Measurements from ENCODE around the gene CHM.

DNA sequence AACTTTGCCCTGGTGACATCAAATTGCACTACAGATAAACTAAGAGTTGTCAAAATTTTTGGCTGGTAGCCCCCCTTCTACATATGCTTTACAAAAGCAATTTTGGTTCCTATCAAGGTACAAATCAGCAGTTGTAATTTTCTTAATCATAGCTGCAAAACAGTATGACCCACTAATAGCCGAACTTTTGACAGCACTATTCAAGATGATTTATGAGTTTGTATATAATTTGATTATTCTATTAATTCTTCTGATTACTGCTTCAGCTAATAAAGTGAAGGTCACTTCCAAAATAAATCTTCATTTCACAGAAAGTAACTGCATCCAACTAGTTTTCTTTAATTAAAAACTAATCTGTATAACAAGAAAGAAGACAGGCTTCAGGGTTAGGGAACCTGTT, 119.6 kb downstream of the CHM start:
- no peak for TF ChIP-seq TCF7 (IDR thresholded peaks at IDR 0.05; ENCODE audit: borderline replicate concordance)
- no peak for TF ChIP-seq CEBPB (IDR thresholded peaks at IDR 0.05; ENCODE audit: borderline replicate concordance in 1 of 2, low read depth in 2 of 2, low read length in 2 of 2)
- no peak for TF ChIP-seq FOXM1 (IDR thresholded peaks at IDR 0.05; ENCODE audit: low read depth, low read length)
- TF ChIP-seq SP1 (IDR thresholded peaks at IDR 0.05; ENCODE audit: low read depth, low read length) = no peak
- TF ChIP-seq, protein P1, sequence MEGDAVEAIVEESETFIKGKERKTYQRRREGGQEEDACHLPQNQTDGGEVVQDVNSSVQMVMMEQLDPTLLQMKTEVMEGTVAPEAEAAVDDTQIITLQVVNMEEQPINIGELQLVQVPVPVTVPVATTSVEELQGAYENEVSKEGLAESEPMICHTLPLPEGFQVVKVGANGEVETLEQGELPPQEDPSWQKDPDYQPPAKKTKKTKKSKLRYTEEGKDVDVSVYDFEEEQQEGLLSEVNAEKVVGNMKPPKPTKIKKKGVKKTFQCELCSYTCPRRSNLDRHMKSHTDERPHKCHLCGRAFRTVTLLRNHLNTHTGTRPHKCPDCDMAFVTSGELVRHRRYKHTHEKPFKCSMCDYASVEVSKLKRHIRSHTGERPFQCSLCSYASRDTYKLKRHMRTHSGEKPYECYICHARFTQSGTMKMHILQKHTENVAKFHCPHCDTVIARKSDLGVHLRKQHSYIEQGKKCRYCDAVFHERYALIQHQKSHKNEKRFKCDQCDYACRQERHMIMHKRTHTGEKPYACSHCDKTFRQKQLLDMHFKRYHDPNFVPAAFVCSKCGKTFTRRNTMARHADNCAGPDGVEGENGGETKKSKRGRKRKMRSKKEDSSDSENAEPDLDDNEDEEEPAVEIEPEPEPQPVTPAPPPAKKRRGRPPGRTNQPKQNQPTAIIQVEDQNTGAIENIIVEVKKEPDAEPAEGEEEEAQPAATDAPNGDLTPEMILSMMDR (IDR thresholded peaks at IDR 0.05 in 2 of 3, conservative IDR thresholded peaks at IDR 0.05 in 1 of 3; ENCODE audit: control insufficient read depth in 2 of 3, extremely low read depth in 1 of 3, insufficient read depth in 1 of 3, low read depth in 3 of 3, low read length in 3 of 3) = no peak
- TF ChIP-seq TCF12 (IDR thresholded peaks at IDR 0.05; ENCODE audit: low read depth, low read length) = no peak
- no peak for TF ChIP-seq SPI1 (IDR thresholded peaks at IDR 0.05; ENCODE audit: borderline replicate concordance, insufficient read depth, low read depth, low read length)
